ENCODE measurements around the gene TMEM60.

TMEM60 gene

GRCh38 chr7:77770316-77770715 lies 27.9 kb downstream of the TMEM60 start:
- no peak for DNase-seq

GRCh38 chr7:77766801-77767605 lies 31.2 kb downstream of the TMEM60 start:
- no peak for DNase-seq

DNA sequence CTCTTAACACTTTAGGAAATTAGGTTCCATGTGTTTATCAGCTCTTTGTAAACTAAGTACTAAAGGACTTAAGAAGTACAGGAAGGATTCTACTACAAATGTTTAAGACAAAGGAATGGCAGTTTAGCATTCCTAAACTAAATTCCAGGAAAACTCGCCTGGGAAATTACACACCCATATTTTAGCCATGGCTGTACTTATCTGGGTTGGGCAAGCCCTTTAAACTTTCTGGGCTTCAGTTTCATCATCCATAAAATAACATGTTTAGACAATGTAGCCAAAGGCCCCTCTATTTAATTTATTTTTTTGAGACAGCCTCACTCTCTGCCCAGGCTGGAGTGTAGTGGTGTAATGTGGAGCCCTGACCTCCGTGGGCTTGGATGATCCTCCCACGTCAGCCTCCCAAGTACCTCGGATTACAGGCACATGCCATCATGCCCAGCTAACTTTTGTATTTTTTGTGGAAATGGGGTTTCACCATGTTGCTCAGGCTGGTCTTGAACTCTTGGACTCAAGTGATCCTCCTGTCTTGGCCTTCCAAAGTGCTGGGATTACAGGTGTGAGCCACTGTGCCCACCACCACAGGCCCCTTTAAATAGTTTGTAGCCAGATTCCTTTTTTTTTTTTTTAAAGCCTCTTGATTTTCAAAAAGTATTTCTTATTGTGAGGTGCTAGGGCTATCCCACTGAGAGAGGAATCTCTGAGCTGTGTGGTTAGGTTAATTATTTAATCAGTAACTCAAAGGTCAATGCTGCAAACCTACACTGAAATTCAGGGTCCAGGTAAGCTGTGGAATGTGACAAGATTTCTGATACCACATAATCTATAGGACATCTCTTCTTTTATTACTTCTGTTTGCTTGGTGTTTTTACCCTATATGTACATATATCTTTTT lies 32.1 kb downstream of the TMEM60 start:
- DNase-seq, result no peak

DNA sequence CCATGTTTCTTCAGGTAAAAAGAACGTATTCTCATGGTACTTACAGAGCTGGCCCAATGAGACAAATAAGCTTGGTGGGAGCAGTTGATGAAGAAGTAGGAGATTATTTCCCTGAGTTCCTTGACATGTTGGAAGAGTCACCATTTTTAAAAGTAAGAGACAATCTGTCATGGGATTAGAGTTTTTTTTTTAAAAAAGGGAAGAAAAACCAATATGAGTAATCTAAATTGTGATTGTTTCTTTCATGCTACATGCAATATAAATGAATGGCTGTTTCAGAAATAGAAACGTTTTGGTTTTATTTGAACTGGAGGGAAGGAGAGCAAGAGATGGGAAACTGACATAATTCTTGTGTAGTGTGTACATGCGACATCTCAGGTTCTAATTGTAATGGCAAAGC lies 32.8 kb downstream of the TMEM60 start:
- no peak for DNase-seq

- no peak for DNase-seq
Measured at GRCh38 chr7:77760809-77761453, 37.3 kb downstream of the TMEM60 start.

DNA sequence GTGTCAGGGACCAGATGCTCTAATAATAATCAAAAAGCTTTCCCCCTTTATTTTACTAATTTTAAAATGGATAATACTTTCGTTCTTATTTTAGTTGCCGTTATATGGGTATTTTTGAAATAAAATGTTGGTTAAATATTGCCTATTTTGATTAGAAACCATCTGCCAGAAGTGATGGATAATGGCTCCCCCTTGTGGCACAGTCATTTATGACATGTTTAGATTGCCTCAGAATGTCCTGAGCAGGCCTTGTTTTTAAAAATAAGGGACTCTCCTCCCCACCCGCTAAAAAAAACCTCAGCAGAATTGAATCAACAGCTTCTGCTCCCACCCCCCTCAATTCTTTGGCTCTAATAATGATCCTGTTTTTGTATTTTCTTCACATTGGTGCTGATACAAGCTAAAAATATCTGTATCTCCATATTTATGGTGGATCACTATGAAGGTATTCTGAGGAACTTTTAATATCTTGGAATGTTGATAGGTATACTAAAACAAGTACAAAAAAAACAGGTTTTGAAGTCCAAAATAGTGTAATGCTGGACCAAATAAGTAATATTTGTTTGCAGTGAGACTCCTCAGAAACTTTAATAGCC lies 38.8 kb downstream of the TMEM60 start:
- DNase-seq, result peak; percentile 85

- DNase-seq, result no peak
Measured at GRCh38 chr7:77757589-77757988, 40.6 kb downstream of the TMEM60 start.

- no peak for DNase-seq
Measured at GRCh38 chr7:77753173-77753572, 45.1 kb downstream of the TMEM60 start.

DNA sequence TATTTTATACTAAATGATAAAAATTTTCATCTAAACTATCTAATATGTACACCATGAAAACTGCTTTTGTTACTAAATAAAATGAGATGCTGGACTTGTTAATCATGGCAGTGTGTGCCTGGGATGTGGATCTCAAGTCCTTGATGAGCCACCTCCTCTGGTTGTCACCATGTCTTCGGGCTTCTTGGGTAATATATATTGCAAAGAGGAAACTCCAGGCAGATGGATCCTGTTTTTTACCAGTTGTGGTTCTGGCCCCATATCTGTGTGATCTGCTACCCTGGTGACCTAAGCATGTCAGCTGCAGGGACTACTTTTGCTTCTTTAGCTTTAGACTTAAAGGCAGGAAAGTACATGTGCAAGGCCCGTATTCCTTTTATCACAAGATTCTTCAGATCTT lies 46.2 kb downstream of the TMEM60 start:
- no peak for DNase-seq

- DNase-seq, result no peak
Measured at GRCh38 chr7:77747718-77748117, 50.5 kb downstream of the TMEM60 start.

DNA sequence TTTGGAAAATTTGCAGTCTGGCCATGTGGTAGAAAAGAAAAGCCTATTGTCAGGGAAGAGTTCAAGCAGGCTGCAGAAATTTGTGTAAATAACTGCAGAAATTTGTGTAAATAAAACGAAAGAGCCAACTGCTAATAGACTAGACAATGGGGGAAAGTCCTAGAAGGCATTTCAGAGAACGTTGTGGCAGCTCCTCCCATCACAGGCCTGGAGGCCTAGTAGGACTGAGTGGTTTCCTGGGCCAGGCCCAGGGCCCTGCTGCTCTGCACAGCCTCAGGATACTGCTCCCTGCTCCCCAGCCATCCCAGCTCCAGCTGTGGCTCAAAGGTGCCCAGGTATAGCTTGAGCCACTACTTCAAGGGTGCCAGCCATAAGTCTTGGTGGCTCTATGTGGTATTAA lies 51.1 kb downstream of the TMEM60 start:
- DNase-seq, result no peak

DNA sequence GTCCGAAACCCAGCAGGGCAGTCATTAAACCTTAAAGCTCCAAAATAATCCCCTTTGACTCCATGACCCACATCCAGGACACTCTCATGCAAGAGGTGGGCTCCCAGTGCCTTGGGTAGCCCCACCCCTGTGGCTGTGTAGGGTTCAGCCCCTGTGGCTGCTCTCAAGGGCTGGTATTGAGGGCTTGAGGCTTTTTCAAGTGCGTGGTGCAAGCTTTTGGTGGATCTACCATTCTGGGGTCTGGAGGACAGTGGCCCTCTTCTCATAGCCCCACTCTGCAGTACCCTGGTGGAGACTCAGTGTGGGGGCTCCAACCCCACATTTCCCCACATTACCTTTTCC lies 51.4 kb downstream of the TMEM60 start:
- DNase-seq, result no peak

- no peak for DNase-seq
Measured at GRCh38 chr7:77746164-77746823, 51.9 kb downstream of the TMEM60 start.

DNA sequence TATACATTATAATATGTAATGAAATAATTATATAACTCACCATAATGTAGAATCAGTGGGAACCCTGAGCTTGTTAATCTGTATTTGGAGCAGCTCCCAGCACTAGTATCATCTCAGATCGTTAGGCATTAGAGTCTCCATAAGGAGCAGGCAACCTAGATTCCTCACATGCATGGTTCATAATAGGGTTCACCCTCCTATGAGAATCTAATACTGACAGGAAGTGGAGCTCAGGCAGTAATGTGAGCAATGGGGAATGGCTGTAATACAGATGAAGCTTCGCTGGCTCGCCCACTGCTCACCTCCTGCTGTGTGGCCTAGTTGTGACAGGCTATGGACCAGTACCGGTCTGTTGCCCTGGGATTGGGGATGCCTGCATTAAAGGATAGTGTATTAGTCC lies 52.5 kb downstream of the TMEM60 start:
- DNase-seq, result no peak

Data from CD4-positive, alpha-beta T cell treated with Interleukin-10 for 1 hour (primary cell).